UCSD-AML1 (cell line): ENCODE data around the gene ANO9.

Source experiments
- DNase-seq: peaks from one replicate; lab custom pipeline; 2025; ENCODE audit not compliant: unreplicated experiment; lab: John Stamatoyannopoulos, UW

The ANO9 gene

DNA sequence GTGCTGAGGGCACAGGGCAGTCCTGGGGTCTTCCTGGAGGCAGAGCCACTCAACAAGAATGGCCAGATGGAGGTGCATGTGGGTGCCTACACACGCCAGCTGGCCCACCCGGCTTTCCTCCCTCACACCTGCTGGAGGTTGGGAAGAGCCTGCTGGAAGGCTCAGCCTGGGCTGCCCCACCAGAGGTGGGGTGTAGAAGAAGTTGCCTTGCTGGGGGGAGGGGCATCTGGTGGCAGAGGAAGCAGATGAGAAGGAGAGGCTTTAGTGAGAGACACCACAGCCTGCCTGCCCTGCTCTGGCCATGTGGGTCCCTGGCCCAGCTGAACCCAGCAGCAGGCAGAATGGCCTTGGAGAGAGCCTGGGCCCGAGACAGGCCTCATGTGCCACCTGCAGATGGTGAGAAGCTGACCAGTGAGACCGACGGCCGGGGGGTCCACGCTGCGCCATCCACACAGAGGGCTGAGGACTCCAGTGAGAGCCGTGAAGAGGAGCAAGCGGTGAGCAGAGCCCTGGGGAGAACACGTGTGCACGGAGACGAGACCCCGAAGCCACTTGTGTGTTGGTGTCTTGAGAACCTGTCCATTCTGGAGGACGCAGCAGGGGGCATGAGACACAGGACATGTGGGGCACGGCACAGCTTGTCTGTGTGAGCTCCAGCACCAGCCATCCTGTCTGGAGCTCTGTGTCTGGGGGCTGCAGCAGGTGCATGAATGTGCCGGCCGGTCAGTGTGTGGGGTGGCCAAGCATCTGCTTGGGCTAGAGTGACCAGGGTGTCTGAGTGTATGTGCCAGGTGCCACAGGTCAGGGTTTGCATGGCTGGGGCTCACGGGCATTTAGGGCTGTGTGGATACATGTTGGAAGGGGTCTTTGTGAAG is 69.9 kb downstream of the ANO9 start:
- DNase-seq, result peak; percentile 28

DNA sequence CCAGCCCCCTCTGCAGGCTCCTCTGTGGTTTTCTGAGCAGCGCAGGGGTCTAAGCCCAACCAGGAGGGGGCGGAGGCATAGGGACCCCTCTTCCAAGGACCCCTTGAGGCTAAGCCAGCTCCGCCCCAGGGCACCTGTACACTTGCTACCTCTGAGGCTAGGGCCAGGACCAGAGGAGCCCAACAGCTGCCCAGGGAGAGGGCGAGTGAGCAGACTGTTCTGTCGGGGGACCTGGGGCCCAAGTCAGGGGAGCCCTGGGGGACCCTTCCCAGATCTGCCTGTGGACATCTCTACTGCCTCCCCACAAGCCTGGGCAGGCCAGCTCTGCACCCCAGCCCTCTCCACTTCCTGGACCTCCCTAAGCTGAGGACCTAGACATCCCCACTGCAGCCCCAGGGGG is 70.8 kb downstream of the ANO9 start:
- DNase-seq, result no peak

DNA sequence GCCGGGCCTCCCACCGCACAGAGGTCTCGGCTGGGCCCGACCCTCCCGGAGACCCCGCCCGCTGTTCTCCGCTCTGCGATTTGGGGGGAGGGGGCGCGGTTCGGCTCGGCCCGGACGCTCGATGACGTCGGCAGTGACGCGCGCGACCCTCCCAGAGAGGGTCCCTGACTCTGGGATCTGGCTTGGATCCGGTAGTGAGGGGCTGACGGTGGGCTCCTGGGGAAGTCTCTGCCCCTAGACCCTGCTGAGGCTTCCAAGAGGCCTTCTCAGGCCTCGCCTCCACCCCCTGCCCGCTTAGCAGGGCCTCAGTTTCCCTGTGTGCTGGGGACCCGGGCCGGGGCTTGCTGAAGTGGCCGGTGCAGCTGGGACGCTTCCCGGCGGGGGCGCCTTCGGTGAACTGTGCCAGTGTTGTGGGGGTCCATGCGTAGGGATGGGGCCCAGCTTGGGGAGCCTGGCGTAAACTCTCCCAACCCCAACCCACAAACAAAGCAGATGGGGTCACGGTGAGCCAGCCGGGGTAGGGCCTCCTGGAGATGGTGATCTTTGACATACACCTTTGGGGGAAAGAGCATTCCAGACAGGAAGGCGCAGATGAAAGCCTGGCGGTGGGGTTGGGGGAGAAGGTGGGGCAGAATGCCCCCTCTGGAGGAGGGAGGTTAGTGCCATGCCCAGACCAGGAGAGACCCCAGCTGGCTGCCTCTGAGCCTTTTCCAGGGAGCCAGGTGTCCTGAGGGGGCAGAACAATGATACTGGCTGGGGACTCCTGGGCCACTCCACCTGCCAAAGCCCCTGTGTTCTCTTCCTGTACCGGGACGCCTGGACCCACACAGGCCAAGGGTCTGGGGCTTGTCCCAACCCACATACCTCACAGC is 71.5 kb downstream of the ANO9 start:
- no peak for DNase-seq

DNA sequence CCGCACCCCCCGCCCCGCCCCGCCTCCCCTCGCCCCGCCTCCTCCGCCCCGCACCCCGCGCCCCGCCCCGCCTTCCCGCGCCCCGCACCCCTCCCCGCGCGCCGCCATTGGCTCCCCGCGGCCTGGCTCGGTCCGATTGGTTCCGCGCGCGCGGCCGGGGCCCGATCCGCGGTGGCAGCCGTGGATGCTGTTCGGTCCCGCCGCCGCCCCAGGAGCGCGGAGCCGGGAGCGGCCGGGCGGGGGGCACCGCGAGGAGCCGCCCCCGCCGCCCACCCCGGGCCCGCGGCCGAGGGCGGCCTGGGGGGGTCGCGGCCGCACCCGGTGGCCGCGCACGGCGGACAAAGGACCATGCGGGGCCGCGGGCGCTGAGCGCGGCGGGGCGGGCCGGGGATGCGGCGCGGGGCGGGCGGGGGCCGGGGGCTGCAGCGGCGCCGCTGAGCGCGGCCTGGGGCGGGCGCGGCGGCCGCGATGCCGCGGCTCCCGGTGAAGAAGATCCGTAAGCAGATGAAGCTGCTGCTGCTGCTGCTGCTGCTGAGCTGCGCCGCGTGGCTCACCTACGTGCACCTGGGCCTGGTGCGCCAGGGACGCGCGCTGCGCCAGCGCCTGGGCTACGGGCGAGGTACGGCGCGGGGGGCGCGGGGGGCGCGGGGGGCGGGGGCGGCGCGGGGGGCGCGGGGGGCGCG is 72.3 kb downstream of the ANO9 start, which contains the start of gene B4GALNT4:
B4GALNT4 (plus strand) TSS at position 164 of the 683 bp plus-strand sequence; CDS start at position 469, 305 bp downstream.
- DNase-seq, result no peak

DNA sequence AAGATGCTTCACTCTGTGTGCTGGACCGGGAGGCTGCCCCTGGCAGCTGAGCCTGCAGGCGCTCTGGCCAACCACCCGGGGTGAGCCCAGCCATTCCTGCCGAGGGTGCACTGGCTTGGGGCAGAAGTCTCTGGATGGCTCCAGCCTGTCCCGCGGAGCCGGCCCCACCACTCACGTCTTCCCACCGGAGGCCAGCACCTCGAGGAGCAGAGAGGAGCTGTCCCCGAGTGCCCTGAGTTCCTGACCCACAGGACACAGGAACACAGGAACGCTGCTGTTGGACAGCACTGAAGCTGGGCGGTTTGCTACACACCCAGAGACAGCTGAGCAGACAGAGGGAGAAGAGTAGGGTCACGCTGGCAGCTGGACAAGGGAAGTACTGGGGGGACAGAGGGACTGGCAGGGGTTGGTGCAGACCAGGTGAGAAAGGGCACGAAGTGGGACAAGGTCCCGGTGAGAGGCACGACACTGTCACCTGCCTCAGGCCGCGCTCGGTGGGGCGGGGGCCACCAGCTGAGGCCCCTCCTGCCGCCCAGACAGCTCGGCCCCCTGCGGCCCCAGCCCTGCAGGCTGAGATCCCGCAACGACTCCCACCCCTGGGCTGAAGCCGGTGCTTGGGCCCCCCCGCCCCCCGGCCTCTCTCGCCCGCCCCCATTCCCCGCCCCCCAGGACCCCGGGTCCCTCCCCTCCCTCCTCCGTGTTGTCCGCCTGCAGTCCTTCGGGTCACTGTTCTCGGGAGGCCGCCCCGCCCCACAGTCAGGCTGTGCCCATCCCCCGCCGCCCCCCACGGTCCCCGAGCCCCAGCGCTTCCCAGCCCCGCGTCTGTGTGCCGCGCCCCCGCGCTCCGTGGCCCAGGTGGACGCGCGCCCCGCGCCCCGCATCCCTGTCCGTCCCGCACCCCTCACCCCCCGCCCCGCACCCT is 73.1 kb downstream of the ANO9 start:
- no peak for DNase-seq

DNA sequence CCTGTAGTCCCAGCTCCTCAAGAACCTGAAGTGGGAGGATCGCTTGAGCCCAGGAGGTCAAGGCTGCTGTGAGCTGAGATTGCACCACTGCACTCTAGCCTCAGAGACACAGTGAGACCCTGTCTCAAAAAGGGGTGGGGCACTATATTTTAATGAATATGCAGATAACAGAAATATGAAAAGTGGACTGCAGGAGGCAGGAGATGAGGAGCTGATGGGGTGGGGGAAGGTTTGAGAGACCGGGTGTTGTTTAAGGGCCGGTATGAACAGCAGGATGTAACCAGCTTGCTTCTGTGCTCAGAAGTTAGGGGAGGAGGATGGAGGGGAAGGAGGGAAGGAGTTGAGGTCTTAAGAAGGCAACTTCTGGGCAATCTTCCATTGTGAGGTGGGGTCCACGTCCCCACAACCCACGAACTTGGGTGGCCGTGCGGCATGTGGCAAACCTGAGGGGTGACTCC is 73.8 kb downstream of the ANO9 start:
- DNase-seq, result no peak
